Neural cell (in vitro differentiated cells): ENCODE measurements around the gene STX8. TPM values are rescaled to one million over a fixed set of nuclear protein-coding genes. Genes with fewer than 3 reads are reported as not detected.

Experiments used
- H2AFZ ChIP-seq: fragments of 200-600, 300-800 bp; sonication (generic), shearing (Covaris generic); 2 replicates; pipeline ENCODE4 v1.6.0; 2014; ENCODE audit warnings: low read depth, mild to moderate bottlenecking, antibody characterized with exemption, low read length, moderate library complexity
- H3F3A ChIP-seq: fragments of 200-600 bp; shearing (Covaris generic); 2 replicates; pipeline ENCODE4 v1.6.1; 2016; ENCODE audit warnings: mild to moderate bottlenecking, moderate library complexity, mixed read lengths, antibody characterized with exemption, low read length; ENCODE audit not compliant: insufficient read depth, poor library complexity, severe bottlenecking
- H3K27ac ChIP-seq: fragments of 200-600, 300-800 bp; sonication (generic), shearing (Covaris generic); 2 replicates; pipeline ENCODE4 v1.5.1; 2014; ENCODE audit warnings: mild to moderate bottlenecking, low read length, moderate library complexity
- H3K27me3 ChIP-seq: fragments of 300-800, 200-600 bp; sonication (generic), shearing (Covaris generic); 2 replicates; pipeline ENCODE4 v1.6.0; 2014; ENCODE audit warnings: mild to moderate bottlenecking, low read depth, low read length, moderate library complexity; ENCODE audit not compliant: insufficient read depth
- H3K36me3 ChIP-seq: fragments of 300-800, 200-600 bp; sonication (generic), shearing (Covaris generic); 2 replicates; pipeline ENCODE4 v1.5.1; 2014; ENCODE audit warnings: mild to moderate bottlenecking, antibody characterized with exemption, low read length, moderate library complexity; ENCODE audit not compliant: insufficient read depth
- H3K4me2 ChIP-seq: fragments of 300-800, 200-600 bp; sonication (generic), shearing (Covaris generic); 2 replicates; pipeline ENCODE4 v1.6.0; 2014; ENCODE audit warnings: mild to moderate bottlenecking, low read length
- H3K4me3 ChIP-seq: fragments of 300-800, 200-600 bp; sonication (generic), shearing (Covaris generic); 2 replicates; pipeline ENCODE4 v1.5.1; 2014; ENCODE audit warnings: mild to moderate bottlenecking, low read length, moderate library complexity
- H3K79me2 ChIP-seq: fragments of 200-600 bp; shearing (Covaris generic); replicated peaks from 2 replicates; pipeline ENCODE4 v1.6.0; 2014; ENCODE audit warnings: mild to moderate bottlenecking, low read length, moderate library complexity; ENCODE audit not compliant: insufficient read depth
- H3K9ac ChIP-seq: fragments of 300-800, 200-600 bp; sonication (generic), shearing (Covaris generic); 2 replicates; pipeline ENCODE4 v1.6.1; 2016; ENCODE audit warnings: mild to moderate bottlenecking, low read length, mixed read lengths
- H3K9me2 ChIP-seq: fragments of 200-600 bp; shearing (Covaris generic); 2 replicates; pipeline ENCODE4 v1.6.1; 2016; ENCODE audit warnings: mild to moderate bottlenecking, low read length, mixed read lengths; ENCODE audit not compliant: insufficient read depth
- H3K9me3 ChIP-seq: fragments of 200-600, 300-800 bp; sonication (generic), shearing (Covaris generic); 2 replicates; pipeline ENCODE4 v1.6.1; 2016; ENCODE audit warnings: mild to moderate bottlenecking, mixed run types, low read length, moderate library complexity, mixed read lengths
- H4K20me1 ChIP-seq: fragments of 200-600 bp; shearing (Covaris generic); 2 replicates; pipeline ENCODE4 v1.6.1; 2016; ENCODE audit warnings: mild to moderate bottlenecking, mixed run types; ENCODE audit not compliant: insufficient read depth
- CTCF ChIP-seq: fragments of 450-650 bp; IDR thresholded peaks from 2 replicates; pipeline ENCODE4 v1.5.1; 2014; ENCODE audit warnings: antibody characterized with exemption, mild to moderate bottlenecking, moderate library complexity; ENCODE audit not compliant: poor library complexity, severe bottlenecking
- EP300 ChIP-seq: fragments of 450-650 bp; conservative IDR thresholded peaks from 2 replicates; pipeline ENCODE4 v1.6.1; 2014; ENCODE audit warnings: antibody characterized with exemption, mild to moderate bottlenecking, moderate library complexity; ENCODE audit not compliant: poor library complexity, severe bottlenecking
- EZH2 ChIP-seq: fragments of 200-600, 300-800 bp; shearing (Covaris generic), sonication (generic); IDR thresholded peaks from 2 replicates; pipeline ENCODE4 v1.6.1; 2014; ENCODE audit warnings: antibody characterized with exemption, low read length, borderline replicate concordance, mild to moderate bottlenecking; ENCODE audit not compliant: insufficient read depth, poor library complexity, severe bottlenecking
- MXI1 ChIP-seq: fragments of 450-650 bp; conservative IDR thresholded peaks from 2 replicates; pipeline ENCODE4 v1.6.1; 2014; ENCODE audit warnings: antibody characterized with exemption, mild to moderate bottlenecking; ENCODE audit not compliant: poor library complexity, severe bottlenecking
- POLR2AphosphoS5 ChIP-seq: IDR thresholded peaks from 2 replicates; pipeline ENCODE4 v1.6.1; 2012
- RAD21 ChIP-seq: fragments of 450-650 bp; conservative IDR thresholded peaks from 2 replicates; pipeline ENCODE4 v1.6.1; 2014; ENCODE audit warnings: antibody characterized with exemption, mild to moderate bottlenecking, moderate library complexity
- SMC3 ChIP-seq: fragments of 450-650 bp; conservative IDR thresholded peaks from 2 replicates; pipeline ENCODE4 v1.6.1; 2014; ENCODE audit warnings: antibody characterized with exemption, mild to moderate bottlenecking, moderate library complexity; ENCODE audit not compliant: poor library complexity
- TAF1 ChIP-seq: IDR thresholded peaks from 2 replicates; pipeline ENCODE4 v1.6.1; 2012; ENCODE audit warnings: low read depth
- polyA plus RNA-seq: library from polyadenylated mRNA; depleted of rRNA; stranded (reverse); fragments of >200 nt; gene quantifications from 2 replicates; pipeline ENCODE4 v1.2.3, GENCODE V29; 2014
- TF ChIP-seq, protein P1 (sequence below): IDR thresholded peaks from 2 replicates; pipeline ENCODE4 v1.6.1; 2012; ENCODE audit warnings: borderline replicate concordance

Gene STX8
- polyA plus RNA-seq, 1 donor from 2014 or later, result 100 TPM

DNA sequence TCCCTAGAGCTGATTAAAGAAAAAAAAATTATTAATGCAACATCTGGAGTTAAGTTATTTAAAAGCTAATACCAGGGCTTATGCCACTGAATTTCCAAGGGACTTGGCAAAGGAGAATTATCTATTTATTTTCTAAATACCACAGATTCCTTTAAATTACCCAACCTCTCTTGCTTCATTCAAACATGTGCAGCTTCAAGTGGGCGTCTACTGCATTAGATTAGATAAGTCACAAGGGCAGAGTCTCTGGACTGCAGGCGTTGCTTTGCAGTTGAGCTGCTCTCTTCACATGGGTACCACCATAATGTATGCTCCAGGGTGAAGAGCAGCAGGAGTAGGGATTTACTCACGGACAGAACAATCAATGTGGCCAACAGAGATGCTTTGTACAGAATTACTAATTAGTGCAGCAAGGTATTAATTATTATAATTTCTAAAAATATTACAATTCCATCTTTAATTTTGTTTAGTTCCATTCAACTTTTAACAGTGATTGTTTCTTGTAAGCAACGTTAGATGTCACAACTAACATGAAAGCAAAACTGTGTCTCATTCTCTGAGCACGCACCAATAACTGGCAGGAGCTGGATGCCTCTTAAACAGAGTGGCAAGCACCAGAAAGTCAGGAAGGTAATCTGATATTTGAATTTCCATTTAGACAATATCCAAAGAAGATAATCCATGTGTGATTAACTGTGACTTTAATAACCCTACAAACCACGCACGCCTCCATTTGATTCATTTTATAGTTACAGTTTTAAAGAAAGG lies 214.2 kb downstream of the STX8 start:
- TF ChIP-seq EP300 (no peak), RAD21 (no peak), SMC3 (no peak), CTCF (no peak), TAF1 (no peak), POLR2AphosphoS5 (no peak), MXI1 (no peak), EZH2 (no peak)
- TF ChIP-seq, protein P1, sequence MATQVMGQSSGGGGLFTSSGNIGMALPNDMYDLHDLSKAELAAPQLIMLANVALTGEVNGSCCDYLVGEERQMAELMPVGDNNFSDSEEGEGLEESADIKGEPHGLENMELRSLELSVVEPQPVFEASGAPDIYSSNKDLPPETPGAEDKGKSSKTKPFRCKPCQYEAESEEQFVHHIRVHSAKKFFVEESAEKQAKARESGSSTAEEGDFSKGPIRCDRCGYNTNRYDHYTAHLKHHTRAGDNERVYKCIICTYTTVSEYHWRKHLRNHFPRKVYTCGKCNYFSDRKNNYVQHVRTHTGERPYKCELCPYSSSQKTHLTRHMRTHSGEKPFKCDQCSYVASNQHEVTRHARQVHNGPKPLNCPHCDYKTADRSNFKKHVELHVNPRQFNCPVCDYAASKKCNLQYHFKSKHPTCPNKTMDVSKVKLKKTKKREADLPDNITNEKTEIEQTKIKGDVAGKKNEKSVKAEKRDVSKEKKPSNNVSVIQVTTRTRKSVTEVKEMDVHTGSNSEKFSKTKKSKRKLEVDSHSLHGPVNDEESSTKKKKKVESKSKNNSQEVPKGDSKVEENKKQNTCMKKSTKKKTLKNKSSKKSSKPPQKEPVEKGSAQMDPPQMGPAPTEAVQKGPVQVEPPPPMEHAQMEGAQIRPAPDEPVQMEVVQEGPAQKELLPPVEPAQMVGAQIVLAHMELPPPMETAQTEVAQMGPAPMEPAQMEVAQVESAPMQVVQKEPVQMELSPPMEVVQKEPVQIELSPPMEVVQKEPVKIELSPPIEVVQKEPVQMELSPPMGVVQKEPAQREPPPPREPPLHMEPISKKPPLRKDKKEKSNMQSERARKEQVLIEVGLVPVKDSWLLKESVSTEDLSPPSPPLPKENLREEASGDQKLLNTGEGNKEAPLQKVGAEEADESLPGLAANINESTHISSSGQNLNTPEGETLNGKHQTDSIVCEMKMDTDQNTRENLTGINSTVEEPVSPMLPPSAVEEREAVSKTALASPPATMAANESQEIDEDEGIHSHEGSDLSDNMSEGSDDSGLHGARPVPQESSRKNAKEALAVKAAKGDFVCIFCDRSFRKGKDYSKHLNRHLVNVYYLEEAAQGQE, result no peak
- Histone ChIP-seq H3K27me3 (no peaks in the 10 kb centered on the region), H3K27ac (no peak overlapping the region), H3K36me3 (no peaks in the 10 kb centered on the region), H3K4me3 (no peak overlapping the region), H3K9ac (no peak overlapping the region), H4K20me1 (no peaks in the 10 kb centered on the region), H3F3A (no peaks in the 10 kb centered on the region), H3K9me2 (no peaks in the 10 kb centered on the region), H3K79me2 (no peaks in the 10 kb centered on the region), H2AFZ (no peak overlapping the region), H3K9me3 (no peaks in the 10 kb centered on the region), H3K4me2 (no peak overlapping the region)

GRCh38 chr17:9360677-9361081 lies 214.9 kb downstream of the STX8 start:
- Histone ChIP-seq H2AFZ (no peak overlapping the region), H3K4me2 (no peak overlapping the region), H3F3A (no peaks in the 10 kb centered on the region), H3K4me3 (no peak overlapping the region), H4K20me1 (no peaks in the 10 kb centered on the region), H3K27me3 (no peaks in the 10 kb centered on the region), H3K27ac (no peak overlapping the region), H3K9me2 (no peaks in the 10 kb centered on the region), H3K9ac (no peak overlapping the region), H3K36me3 (no peaks in the 10 kb centered on the region), H3K9me3 (no peaks in the 10 kb centered on the region), H3K79me2 (no peaks in the 10 kb centered on the region)
- TF ChIP-seq POLR2AphosphoS5 (no peak), EZH2 (no peak), CTCF (no peak), RAD21 (no peak), SMC3 (no peak), EP300 (no peak), MXI1 (no peak), TAF1 (no peak)
- TF ChIP-seq, protein P1, result no peak
